HG03159 (cell line): ENCODE data around the gene MAP4K1.
"Not testable (repeated sequence)": the region's sequence is repeated elsewhere in the genome, so short reads cannot be mapped to it uniquely, and the experiment has no call there.

Experiments
- ATAC-seq: cut with Tn5 transposase; IDR thresholded peaks from one replicate; pipeline ENCODE4 v1.9.1; 2021; ENCODE audit warnings: mild to moderate bottlenecking, moderate library complexity; ENCODE audit not compliant: unreplicated experiment

The MAP4K1 gene

DNA sequence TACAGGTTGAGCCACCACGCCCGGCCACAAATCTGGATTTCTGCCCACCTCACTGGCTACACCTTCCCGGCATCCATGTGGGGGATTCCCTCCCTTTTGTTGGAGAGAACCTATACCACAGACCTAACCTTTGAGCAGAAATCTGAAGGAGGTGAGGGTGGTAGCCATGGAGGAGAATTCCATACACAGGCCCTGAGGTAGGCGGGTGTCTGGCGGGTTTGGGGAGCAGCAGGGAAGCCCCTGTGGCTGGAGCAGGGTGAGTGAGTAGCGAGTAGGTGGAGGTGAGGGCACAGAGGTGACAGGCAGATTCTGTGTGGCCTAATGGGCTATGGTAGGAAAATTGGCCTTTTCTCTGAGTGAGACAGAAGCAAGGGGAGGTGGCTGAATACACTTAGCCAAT is 11.8 kb upstream of the MAP4K1 start:
- no peak for ATAC-seq

DNA sequence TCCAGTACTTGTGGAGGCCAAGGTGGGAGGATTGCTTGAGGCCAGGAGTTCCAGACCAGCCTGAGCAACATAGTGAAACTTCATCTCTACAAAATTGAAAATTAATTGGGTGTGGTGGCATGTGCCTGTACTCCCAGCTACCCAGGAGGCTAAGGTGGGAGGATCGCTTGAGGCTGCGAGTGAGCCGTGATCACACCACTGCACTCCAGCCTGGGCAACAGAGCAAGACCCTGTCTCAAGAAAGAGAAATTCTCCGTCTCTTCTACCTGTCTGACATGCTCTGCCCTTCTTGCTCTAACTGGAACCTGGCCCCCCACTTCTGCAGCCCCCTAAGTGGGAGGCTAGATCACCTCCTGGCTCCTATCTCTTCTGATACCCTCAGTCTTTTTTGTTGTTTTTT is 8.6 kb upstream of the MAP4K1 start:
- ATAC-seq = no peak

DNA sequence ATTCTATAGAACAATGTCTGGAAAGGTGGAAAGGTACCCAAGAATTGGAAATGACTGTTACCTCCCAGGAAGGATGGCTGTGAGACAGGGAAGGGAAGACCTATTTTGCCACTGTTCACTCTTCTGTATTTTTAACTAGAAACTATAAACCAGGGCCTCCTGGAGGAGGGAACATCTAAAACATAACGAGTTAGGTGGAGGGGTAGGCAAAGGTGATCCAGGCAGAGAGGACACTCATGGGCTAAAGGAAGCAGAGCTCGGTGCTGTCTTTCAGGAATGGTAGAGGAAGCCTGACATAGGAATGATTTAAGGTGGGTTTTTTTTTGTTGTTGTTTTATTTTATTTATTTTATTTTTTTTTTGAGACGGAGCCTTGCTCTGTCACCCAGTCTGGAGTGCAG is 7.1 kb upstream of the MAP4K1 start:
- ATAC-seq = no peak

DNA sequence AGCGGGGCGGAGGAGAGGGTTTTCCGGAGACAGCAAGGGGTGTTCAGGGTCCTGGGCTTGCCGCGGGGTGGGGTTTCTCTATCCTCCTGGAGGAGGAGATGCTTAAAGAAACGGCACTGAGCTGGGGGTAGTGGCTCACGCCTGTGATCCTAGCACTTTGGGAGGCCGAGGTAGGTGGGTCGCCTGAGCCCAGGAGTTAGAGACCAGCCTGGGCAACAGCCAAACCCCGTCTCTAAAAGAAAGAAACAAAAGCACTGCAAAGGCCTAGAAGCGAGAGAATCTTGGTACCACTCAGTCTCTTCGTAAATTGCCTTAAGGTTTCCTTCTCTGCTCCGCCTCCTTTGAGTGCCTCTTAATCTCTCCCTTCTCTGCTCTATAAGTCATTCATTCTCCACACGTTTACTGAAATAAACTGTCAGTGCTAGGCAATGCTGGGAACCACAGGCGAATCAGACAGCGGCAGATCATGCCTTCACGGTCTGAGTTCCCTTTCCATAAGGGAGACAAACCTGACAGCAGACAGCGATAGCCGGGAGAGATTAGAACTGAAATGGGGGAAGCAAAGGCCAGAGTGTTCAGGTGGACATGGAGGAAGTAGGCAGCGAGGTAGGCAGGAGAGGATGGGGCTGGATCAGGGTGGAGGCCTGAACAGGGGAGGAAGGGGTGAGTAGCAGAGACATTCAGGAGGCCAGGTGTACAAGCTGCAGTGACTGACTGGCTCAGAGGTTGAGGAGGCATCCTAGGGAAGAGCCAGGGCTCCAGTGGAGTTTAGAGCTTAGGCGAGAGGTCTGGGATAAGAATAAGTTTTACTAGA is 1.8 kb upstream of the MAP4K1 start:
- no peak for ATAC-seq

DNA sequence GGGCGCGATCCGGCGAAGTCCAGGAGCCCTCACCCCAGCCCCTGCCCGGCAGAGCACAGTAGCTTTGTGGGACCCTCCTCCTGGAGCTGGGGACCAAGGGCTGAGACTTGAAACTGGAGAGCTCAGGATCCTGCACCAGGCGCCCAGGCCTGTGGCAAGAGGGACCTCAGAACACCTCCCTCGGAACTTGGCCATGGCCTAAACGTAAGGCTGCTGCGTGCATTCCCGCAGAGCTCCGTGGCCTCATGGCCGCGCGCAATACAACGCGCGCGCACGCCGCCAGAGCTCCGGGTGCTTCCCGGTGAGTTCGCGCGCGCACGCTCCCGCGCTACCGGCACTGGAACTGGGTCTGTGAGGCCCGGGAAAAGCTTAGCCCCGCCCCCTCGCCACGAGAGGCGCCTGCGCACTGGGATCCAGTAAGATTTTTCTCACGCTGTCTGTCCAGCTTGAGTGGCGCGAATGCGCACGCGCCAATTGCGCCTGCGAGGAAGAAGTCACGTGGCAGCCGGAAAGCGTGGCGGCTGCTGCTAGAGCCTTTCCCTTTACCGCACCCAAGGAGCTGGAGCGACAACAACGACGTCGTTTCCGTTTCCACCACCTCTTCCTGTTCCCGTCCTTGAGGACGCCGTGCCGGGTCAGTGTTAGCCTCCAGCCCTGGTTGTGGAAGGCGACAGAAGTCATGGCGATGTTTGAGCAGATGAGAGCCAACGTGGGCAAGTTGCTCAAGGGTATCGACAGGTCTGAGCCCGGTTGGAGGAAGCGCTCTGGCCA is 1.0 kb upstream of the MAP4K1 start, which contains the start of gene EIF3K:
Gene EIF3K (plus strand): TSS at position 599 of the 771 bp plus-strand sequence. CDS start 81 bp downstream, at position 680.
- ATAC-seq = peak; percentile 39

DNA sequence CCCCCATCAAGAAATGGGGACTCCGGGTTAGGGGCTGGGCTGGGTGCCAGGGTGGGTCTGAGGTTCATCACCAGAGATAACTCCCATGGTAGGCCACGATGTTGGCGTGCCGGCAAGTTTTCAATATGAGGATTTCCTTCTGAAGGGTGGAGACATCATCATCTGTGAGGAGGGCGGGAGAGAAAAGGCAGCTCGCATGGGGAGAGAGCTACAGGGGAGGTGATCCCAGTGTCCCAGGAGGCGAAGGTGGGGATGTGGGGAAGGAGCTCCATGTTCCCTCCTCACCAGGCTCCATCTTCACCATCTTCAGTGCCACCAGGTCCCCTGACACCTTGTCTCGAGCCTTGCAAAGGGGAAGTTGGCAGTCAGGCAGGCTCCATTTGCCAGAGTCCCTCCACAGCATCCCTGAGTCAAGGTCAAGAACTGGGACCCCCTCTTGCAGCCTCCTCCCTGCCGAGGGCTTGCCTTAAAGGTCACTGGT is 430 bp downstream of the MAP4K1 start:
- peak; percentile 1 for ATAC-seq

DNA sequence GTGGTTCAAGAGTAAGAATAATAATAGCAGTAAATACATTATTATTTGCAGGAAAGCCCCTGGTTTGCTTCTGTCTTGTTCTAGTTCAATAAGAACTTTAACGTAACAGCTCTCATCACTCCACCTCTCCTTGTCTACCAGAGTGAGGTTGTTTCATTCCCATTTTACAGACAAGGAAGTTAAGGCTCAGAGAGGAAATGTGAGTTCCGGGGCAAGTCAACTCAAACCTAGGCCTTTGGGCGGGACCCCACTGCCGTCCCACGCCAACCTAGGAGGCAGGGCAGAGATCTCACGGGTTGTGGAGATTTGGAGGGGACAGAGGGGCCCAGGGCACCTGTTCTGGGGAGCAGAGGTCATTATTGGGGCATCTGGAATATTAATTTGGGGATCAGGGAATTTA is 1.5 kb downstream of the MAP4K1 start:
- no peak for ATAC-seq

DNA sequence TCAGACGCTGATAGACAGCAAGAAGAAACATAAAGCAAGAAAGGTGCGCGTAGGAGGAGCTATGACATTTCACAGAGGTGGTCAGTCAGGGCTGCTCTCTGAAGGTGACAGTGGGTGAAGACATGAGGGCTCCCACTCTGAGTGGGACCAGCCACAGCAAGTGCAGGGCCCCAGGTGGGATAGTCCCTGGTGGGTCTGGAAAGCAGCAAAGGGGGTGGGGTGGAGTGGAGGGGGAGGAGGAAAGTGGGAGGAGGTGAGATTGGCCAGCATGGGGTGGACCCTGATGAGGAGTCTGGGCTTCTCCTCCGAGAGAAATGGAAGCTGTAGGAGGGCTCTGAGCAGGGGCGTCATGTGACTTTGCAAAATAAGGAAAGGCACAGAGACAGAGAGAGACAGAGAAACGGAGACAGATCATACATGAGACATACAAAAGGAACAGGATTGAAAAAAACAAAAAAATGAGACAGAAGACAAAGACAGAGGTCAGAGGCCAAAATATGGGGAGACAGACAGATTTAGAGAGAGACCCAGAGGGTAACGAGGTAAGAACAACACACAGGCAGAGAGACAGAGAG is 2.7 kb downstream of the MAP4K1 start:
- ATAC-seq = no peak

DNA sequence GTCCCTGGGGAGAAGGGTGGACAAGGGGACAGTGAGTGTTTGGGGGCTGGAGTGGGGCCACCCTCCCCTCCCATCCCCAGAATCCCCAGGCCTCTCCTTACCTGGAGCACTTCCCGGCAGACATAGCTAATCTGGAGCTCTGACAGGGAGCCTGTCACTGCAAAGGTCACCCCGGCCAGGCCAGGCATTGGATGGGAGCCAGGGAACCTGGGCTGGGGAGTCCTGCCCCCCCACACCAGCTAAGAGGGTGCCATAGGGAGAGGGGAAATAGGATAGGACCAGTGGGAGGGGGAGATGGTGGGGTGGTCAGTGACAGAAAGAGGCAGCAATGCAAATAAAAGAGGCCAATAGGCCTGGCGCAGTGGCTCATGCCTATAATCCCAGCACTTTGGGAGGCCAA is 3.5 kb downstream of the MAP4K1 start:
- no peak for ATAC-seq

DNA sequence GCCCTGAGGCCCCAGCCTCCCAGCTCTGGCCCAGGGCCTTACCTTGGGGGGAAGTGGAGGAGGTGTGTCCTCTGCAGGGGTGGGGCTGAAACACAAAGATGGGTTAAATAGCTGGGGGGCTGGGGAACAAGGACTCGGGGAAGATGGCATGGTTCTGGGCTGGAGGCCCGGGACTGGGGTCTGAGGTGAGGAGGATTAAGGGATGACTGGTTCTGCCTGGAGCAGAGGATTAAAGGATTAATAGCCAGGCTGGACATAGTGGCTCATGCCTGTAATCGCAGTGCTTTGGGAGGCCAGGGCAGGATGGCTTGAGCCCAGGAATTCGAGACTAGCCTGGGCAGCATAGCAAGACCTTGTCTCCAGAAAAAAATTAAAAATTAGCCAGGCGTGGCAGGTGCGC is 11.6 kb downstream of the MAP4K1 start:
- ATAC-seq = no peak

DNA sequence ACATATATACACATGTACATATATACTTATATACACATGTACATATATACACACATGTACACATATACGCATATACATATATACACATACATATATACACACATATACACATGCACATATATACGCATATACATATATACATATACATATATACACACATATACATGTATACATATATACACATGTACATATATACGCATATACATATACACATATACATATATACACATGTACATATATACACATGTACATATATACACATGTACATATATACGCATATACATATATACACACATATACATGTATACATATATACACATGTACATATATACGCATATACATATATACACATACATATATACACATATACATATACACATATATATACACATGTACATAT is 14.9 kb downstream of the MAP4K1 start:
- ATAC-seq = not testable (repeated sequence)

DNA sequence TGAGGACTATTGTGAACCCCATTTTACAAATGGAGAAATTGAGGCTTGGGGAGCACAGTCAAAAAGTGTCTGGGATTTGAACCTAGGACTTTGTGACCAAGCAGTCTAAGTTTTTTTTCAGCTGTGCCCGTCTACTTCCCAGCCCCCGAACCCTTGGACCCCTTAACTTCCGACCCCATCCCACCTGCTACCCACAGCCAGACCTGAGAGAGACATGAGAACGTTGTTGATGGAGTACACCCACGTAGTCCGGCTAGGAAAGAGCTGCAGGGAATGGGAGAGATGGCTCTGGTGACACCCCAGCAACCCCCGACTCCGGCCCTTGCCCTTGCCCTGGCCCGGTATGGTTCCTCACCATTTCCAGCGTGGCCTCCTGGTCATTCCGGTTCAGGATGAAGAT is 18.0 kb downstream of the MAP4K1 start:
- ATAC-seq = no peak

DNA sequence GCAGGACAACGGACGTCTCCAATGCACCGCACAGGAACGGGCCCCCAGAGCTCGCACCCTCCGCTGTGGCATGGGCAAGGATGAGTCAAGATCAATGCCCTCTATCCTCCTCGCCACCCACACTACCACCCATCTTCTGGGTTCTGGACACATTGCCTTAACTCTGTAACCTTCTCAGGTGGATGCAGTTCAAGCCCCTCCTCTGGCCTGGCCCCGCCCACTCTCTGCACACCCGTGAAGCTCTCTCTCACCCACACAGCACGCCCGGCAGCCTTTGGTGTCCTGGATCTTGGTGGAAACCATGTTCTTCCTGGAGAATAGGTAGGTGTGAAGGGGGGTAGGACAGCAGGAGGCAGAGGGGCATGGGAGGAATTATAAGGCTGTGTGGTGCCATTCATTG is 20.7 kb downstream of the MAP4K1 start:
- no peak for ATAC-seq

DNA sequence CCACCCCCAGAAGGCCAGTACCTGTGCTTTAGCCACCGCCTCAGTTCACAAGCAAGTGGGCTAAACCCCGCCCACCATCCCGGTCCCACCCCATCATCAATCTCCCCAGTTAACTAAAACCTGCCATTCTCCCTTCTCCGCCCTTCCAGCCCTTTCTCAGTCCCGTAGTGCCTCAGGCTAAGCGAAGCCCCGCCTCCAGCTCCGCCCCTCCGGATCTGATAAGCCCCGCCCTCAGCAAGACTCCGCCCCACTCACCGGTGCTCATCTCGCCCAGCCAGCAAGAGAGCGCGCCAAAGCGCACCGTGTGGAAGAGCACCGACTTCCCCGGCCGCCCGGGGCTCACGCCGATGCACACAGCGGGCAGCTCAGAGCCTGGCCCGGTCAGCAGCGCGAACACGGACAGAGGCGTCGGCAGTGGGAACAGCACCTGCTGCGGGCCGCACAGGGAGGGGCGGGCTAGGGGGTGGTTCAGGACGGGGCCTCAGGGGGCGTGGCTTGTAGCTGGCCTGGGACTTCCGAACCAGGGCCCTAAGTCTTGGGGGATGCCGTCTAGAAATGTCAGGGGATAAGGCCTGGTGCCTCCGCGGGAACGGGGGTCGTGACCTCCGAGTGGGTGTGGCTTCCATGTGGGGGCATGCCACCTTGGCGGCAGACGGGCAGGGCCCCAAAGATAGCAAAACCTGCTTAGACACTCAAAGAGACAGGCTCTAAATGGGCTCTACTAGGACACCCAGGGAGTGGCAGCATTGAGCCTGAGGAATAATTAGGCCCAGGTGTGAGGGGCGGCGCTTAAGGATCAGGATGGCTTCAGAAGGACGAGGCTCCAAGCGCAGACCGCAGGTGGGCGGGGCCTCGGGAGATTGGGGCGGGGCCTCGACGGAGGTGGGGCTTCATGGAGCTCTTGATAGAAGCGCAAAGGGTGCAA is 21.4 kb downstream of the MAP4K1 start:
- no peak for ATAC-seq

DNA sequence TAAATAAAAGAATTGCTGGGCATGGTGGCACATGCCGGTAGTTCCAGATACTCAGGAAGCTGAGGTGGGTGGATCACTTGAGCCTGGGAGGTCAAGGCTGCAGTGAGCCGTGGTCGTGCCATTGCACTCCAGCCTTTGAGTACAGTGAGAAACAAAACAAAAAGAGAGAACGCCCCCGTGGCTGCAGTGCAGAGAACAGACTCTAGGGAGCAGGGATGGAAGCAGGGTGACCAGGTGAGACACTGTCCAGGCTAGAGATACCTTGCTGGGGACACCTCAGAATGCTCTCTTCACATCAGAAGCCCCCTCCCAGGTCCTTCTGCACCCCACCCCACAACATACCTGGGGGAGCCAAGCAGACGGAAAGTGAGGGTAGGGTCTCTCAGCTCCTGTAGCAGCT is 24.8 kb downstream of the MAP4K1 start:
- no peak for ATAC-seq

DNA sequence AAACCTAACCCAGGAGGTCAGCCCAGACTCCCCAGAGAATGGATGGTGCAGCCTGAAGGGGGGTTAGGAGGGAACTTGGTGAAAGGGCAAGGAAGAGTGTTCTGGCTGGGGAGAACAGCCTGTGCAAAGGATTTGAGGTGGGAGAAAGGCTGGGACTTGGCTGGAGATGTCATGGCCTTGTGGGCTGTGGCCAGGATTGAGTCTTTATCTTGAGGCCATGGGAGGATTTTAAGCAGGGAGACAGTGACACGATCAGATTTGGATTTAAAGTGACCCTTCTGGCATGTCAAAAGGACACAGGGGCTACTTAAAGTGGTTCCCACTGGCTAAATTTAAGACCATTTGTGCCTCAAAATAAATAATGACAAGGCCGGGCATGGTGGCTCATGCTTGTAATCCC is 29.7 kb downstream of the MAP4K1 start:
- no peak for ATAC-seq

DNA sequence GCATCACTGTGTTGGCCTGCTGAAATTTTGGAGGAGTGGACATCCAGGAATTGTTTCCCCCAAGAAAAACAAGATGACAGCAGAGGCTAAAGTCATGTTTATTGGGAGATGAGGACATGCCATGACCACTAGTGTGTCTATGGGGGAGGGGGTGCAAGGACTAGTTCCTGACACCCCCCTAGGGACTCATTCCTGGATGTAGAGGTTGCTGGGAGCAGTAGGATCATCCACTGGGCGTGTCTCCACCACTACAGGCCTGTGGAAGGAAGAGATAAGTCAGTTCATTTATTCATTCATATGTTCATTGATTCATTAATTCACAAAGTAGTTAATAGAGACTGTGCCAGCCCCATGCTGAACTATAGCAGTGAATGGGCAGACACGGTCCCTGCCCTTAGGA is 30.2 kb downstream of the MAP4K1 start:
- no peak for ATAC-seq

DNA sequence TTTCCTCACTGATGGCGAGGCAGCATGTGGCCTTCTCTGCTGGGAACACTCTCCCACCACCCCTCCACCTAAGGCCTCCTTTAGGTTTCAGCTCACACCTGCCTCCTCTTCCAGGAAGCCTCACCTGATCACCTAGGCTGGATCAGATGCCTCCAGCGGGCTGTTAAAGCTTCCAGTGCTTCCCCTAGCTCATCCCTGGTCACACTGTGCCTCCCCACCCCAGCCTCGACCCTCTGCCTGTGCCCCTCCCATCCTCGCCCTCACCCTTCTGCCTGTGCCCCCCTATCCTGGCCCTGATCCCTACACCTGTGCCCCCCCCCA is 33.8 kb downstream of the MAP4K1 start:
- no peak for ATAC-seq

DNA sequence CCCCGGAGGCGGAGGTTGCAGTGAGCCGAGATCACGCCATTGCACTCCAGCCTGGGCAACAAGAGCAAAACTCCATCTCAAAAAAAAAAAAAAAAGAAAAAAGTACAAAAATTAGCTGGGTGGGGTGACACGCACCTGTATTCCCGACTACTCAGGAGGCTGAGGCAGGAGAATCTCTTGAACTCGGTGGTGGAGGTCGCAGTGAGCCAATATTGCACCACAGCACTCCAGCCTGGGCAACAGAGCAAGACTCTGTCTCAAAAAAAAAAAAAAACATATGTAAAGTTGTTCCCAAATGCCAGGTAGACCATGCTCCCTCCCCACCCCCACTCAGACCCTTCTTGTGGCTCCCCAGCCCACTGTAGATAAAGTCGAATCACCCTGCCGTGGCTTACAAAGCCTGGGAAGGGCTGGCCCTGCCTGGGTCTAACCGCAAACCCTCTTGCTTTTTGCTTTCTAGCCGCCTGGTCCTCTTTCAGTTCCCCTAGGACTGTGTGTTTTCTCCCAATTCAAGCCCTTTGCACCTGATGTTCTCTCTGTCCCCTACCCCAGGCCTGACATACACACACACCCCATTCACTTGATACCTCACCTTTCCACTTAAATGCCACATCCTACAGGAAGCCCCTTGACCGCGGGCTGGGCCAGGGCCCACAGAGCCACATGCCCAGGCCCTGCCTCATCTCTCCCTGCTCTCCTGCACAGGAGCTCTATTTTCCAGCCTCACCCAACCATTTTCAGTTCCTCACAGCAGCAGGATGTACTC is 34.4 kb downstream of the MAP4K1 start:
- ATAC-seq = peak; percentile 52

DNA sequence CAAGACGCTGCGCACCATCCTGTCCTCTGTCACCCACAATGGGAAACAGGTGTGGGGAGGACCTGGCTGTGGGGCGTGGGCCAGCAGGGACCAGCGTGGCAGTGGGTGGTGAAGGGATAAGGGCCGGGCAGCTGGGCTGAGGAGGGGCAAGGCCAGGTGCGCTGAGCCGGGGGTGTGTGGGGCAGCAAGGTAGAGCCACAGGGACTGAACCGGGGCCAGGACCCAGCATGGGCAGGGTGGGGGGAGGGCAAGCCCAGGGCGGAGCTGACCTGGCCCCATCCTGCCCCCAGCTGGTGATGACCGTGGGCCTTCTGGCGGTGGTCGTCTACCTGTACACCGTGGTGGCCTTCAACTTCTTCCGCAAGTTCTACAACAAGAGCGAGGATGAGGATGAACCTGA is 37.7 kb downstream of the MAP4K1 start:
- no peak for ATAC-seq
